Keratinocyte (primary cell): ENCODE data around the gene MORN5. TPM values are rescaled to one million over a fixed set of nuclear protein-coding genes. Genes with fewer than 3 reads are reported as not detected.

Experiments
- DNase-seq: peaks from one replicate; pipeline ENCODE4 v3.0.0-alpha.2; 2011; ENCODE audit warnings: low read depth, missing footprints, low spot score
- FAIRE-seq: peaks from 2 replicates; lab custom pipeline; 2011; peaks lifted over from hg19 to GRCh38; lab: Jason Lieb, UNC
- H2AFZ ChIP-seq: 2 replicates; pipeline ENCODE4 v1.6.0; 2012; ENCODE audit warnings: low read length, control low read depth, inconsistent platforms; ENCODE audit not compliant: control insufficient read depth
- H3K27ac ChIP-seq: 2 replicates; pipeline ENCODE4 v1.5.1; 2011; ENCODE audit warnings: low read length; ENCODE audit not compliant: control insufficient read depth, insufficient read depth
- H3K27me3 ChIP-seq: 3 replicates; pipeline ENCODE4 v1.6.0; 2011; ENCODE audit warnings: low read length; ENCODE audit not compliant: control insufficient read depth, insufficient read depth; ENCODE audit errors: extremely low read depth
- H3K36me3 ChIP-seq, 2 experiments: 2 replicates in 1 of 2; 3 replicates in 1 of 2; pipeline ENCODE4 v1.5.1; 2011; ENCODE audit warnings: low read length in 2 of 2, mild to moderate bottlenecking in 1 of 2; ENCODE audit not compliant: control insufficient read depth in 2 of 2, insufficient read depth in 2 of 2; ENCODE audit errors: extremely low read depth in 1 of 2
- H3K4me1 ChIP-seq: 3 replicates; pipeline ENCODE4 v1.5.1; 2011; ENCODE audit warnings: low read length; ENCODE audit not compliant: control insufficient read depth, insufficient read depth; ENCODE audit errors: extremely low read depth
- H3K4me2 ChIP-seq: 3 replicates; pipeline ENCODE4 v1.6.0; 2011; ENCODE audit warnings: low read depth, low read length; ENCODE audit not compliant: control insufficient read depth, insufficient read depth; ENCODE audit errors: extremely low read depth
- H3K4me3 ChIP-seq, 3 experiments: fragments of 200-600 bp in 1 of 3; sonication (generic) in 1 of 3; 2 replicates in 2 of 3; 3 replicates in 1 of 3; pipeline ENCODE4 v1.5.1; 2011 to 2016; ENCODE audit warnings: low read length in 3 of 3, mild to moderate bottlenecking in 3 of 3, control low read depth in 2 of 3, inconsistent platforms in 1 of 3, low read depth in 1 of 3, mixed read lengths in 1 of 3, mixed run types in 1 of 3, moderate library complexity in 1 of 3; ENCODE audit not compliant: control insufficient read depth in 2 of 3, insufficient read depth in 2 of 3; ENCODE audit errors: extremely low read depth in 1 of 3
- H3K79me2 ChIP-seq: 2 replicates; pipeline ENCODE4 v1.6.0; 2012; ENCODE audit warnings: low read length; ENCODE audit not compliant: control insufficient read depth, insufficient read depth
- H3K9ac ChIP-seq: 3 replicates; pipeline ENCODE4 v1.6.0; 2011; ENCODE audit warnings: low read length; ENCODE audit not compliant: control insufficient read depth, insufficient read depth; ENCODE audit errors: extremely low read depth
- H3K9me1 ChIP-seq: 3 replicates; pipeline ENCODE4 v1.6.0; 2011; ENCODE audit warnings: low read length; ENCODE audit not compliant: control insufficient read depth, insufficient read depth; ENCODE audit errors: extremely low read depth
- H3K9me3 ChIP-seq: 2 replicates; pipeline ENCODE4 v1.5.1; 2012; ENCODE audit warnings: low read depth, low read length; ENCODE audit not compliant: control insufficient read depth
- H4K20me1 ChIP-seq: 3 replicates; pipeline ENCODE4 v1.6.0; 2011; ENCODE audit warnings: low read length; ENCODE audit not compliant: control insufficient read depth, insufficient read depth; ENCODE audit errors: extremely low read depth
- EZH2 ChIP-seq: IDR thresholded peaks from one replicate; pipeline ENCODE4 v1.6.1; 2012; ENCODE audit warnings: inconsistent platforms, mild to moderate bottlenecking, low read length, moderate library complexity
- dilution Hi-C: fragments of 300-500 bp; cut with MboI; formaldehyde crosslinking; loops from one replicate; pipeline ENCODE4 v1.7.0; 2020; ENCODE audit warnings: low sequenced_read_pairs; ENCODE audit not compliant: extremely low pct_ligation_motif_present
- polyA plus RNA-seq, 5 experiments: library from polyadenylated mRNA; depleted of rRNA in 3 of 5; stranded (reverse) in 3 of 5; stranded (forward) in 1 of 5; unstranded in 1 of 5; fragments of >200 nt; gene quantifications; 1 replicate in 1 of 5; 2 replicates in 3 of 5; 3 replicates in 1 of 5; pipeline versions ENCODE4 v1.2.1 to v1.2.3, GENCODE V29; 2011 to 2012; ENCODE audit warnings: missing spikeins in 2 of 5, low read depth in 1 of 5, low replicate concordance in 1 of 5
- TF ChIP-seq, protein P1 (sequence below), 3 experiments: IDR thresholded peaks in 1 of 3; conservative IDR thresholded peaks in 1 of 3; optimal IDR thresholded peaks in 1 of 3; 2 replicates in 2 of 3; 3 replicates in 1 of 3; pipeline versions ENCODE3 to v1.5.1; 2011; ENCODE audit warnings: low read length in 3 of 3, mild to moderate bottlenecking in 3 of 3, moderate library complexity in 2 of 3, control low read depth in 1 of 3, inconsistent platforms in 1 of 3; ENCODE audit not compliant: insufficient read depth in 2 of 3; ENCODE audit errors: extremely low read depth in 1 of 3

Gene MORN5
- polyA plus RNA-seq, 1 donor (not counting 4 experiments of a cell fraction or from before 2014, with no cell fraction given), result not detected

DNA sequence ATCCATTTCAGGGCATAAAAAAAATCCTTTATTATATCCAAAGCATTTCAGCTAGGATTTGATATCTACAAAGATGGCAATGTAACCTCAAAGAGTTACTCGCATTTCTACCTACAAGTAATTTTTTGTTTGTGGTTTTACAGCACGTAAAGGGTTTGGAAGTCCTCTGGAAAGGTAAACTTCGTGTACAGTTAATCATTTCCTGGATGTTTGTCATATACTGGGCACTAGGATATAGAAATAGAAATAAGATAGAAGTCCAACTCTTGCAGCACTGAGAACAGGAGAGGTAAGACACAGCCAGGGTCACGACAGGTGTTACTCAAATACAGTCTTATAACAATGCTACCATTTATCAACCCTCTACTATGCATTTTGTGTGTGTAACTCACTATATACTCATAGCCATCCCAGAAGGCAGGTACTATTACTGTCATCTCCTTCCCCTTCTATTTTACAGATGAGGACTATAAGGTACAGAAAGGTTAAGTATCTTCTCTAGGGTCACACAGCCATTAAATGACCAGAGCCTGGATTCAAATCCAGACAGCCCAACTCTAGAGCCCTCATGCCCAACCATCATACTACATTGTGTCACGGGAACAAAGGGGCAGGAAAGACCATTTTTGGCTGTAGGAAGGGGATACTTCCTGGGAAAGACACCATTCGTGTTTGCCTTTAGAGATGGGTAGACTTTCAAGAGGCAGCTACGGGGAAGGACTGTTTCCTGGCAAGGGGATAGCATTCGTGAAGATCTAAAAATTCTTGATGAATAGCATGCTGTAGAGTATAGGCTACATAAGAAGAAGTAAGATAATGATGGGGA is 19.1 kb upstream of the MORN5 start:
- Histone ChIP-seq H3K4me1 (peaks cover 7% of the 10 kb centered on the region), H3K4me3 (no peak overlapping the region), H3K4me2 (no peak overlapping the region), H3K27me3 (no peaks in the 10 kb centered on the region), H3K36me3 (peaks cover 12 to 18% of the 10 kb centered on the region in 2 experiments), H3K9me1 (no peaks in the 10 kb centered on the region), H3K9ac (no peak overlapping the region), H3K9me3 (no peaks in the 10 kb centered on the region), H2AFZ (no peak overlapping the region), H3K79me2 (no peaks in the 10 kb centered on the region), H3K27ac (no peak overlapping the region), H4K20me1 (peaks cover 7% of the 10 kb centered on the region)
- DNase-seq, result no peak
- dilution Hi-C loops, result no loop called here
- TF ChIP-seq, protein P1, sequence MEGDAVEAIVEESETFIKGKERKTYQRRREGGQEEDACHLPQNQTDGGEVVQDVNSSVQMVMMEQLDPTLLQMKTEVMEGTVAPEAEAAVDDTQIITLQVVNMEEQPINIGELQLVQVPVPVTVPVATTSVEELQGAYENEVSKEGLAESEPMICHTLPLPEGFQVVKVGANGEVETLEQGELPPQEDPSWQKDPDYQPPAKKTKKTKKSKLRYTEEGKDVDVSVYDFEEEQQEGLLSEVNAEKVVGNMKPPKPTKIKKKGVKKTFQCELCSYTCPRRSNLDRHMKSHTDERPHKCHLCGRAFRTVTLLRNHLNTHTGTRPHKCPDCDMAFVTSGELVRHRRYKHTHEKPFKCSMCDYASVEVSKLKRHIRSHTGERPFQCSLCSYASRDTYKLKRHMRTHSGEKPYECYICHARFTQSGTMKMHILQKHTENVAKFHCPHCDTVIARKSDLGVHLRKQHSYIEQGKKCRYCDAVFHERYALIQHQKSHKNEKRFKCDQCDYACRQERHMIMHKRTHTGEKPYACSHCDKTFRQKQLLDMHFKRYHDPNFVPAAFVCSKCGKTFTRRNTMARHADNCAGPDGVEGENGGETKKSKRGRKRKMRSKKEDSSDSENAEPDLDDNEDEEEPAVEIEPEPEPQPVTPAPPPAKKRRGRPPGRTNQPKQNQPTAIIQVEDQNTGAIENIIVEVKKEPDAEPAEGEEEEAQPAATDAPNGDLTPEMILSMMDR (optimal IDR thresholded peaks at IDR 0.05 in 1 of 3, IDR thresholded peaks at IDR 0.05 in 1 of 3, conservative IDR thresholded peaks at IDR 0.05 in 1 of 3; ENCODE audit: extremely low read depth in 1 of 3, insufficient read depth in 2 of 3, low read length in 3 of 3), result no peak
- TF ChIP-seq EZH2, result no peak
- FAIRE-seq, result no peak

DNA sequence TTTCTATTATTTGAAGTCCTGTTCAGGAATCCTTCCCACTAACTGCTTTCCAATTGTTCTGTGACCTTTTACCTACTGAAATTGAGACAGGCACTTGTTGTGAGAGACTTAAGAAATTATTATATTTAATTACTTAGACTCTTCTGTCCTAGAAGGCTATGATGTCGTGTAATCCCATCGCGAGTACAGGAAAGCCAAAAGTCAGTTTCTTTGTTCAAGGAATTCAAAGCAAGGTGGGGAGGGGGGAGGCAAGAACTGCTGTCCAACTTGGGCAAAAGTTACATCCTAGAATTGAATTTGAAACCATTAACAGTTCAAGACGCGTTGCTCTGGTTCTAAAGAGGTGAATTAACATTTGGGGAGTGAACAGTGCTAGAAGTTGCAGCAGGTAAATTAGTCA is 18.0 kb upstream of the MORN5 start:
- H3K9me1 ChIP-seq, result no peaks in the 10 kb centered on the region
- no peaks in the 10 kb centered on the region for H3K79me2 ChIP-seq
- no peak for FAIRE-seq
- H3K27me3 ChIP-seq, result no peaks in the 10 kb centered on the region
- peaks cover 7% of the 10 kb centered on the region for H3K4me1 ChIP-seq
- dilution Hi-C loops, result no loop called here
- H3K9ac ChIP-seq, result no peak overlapping the region
- H3K4me3 ChIP-seq, result no peak overlapping the region
- peaks cover 7% of the 10 kb centered on the region for H4K20me1 ChIP-seq
- TF ChIP-seq, protein P1 (optimal IDR thresholded peaks at IDR 0.05 in 1 of 3, IDR thresholded peaks at IDR 0.05 in 1 of 3, conservative IDR thresholded peaks at IDR 0.05 in 1 of 3; ENCODE audit: extremely low read depth in 1 of 3, insufficient read depth in 2 of 3, low read length in 3 of 3), result no peak
- no peak for TF ChIP-seq EZH2
- DNase-seq, result no peak
- no peaks in the 10 kb centered on the region for H3K9me3 ChIP-seq
- no peak overlapping the region for H2AFZ ChIP-seq
- H3K36me3 ChIP-seq, result peaks cover 12 to 18% of the 10 kb centered on the region in 2 experiments
- no peak overlapping the region for H3K4me2 ChIP-seq
- no peak overlapping the region for H3K27ac ChIP-seq
